Liver (tissue), 9 donors: ENCODE measurements around the gene EYA4. TPM values are rescaled to one million over a fixed set of nuclear protein-coding genes. Genes with fewer than 3 reads are reported as not detected.

Experiments used
- DNase-seq: peaks from one replicate; pipeline ENCODE4 v3.0.0-alpha.2; 2017; ENCODE audit warnings: low spot score
- H3K27ac ChIP-seq, 2 donors: one replicate each; pipeline ENCODE4 v1.7.0; 2013; ENCODE audit warnings: inconsistent platforms in 2 of 2, low read length in 2 of 2, control low read depth in 1 of 2, low read depth in 1 of 2, mild to moderate bottlenecking in 1 of 2
- H3K27me3 ChIP-seq, 4 donors: one replicate each; pipeline versions ENCODE4 v1.6.1 to v1.7.0; 2013; ENCODE audit warnings: low read length in 3 of 4, inconsistent platforms in 1 of 4, mild to moderate bottlenecking in 1 of 4, moderate library complexity in 1 of 4; ENCODE audit not compliant: control insufficient read depth in 4 of 4, insufficient read depth in 4 of 4
- H3K36me3 ChIP-seq, 4 donors: one replicate each; pipeline versions ENCODE4 v1.6.1 to v1.7.0; 2013; ENCODE audit warnings: low read length in 3 of 4, mild to moderate bottlenecking in 3 of 4, low read depth in 1 of 4, moderate library complexity in 1 of 4; ENCODE audit not compliant: control insufficient read depth in 4 of 4, insufficient read depth in 3 of 4
- H3K4me1 ChIP-seq, 4 donors: one replicate each; pipeline versions ENCODE4 v1.6.1 to v1.7.0; 2013; ENCODE audit warnings: low read length in 3 of 4, mild to moderate bottlenecking in 3 of 4, moderate library complexity in 1 of 4; ENCODE audit not compliant: control insufficient read depth in 4 of 4, insufficient read depth in 4 of 4
- H3K4me3 ChIP-seq, 3 donors: one replicate each; pipeline versions ENCODE4 v1.6.1 to v1.7.0; 2013; ENCODE audit warnings: low read length in 3 of 3, control low read depth in 1 of 3, low read depth in 1 of 3, mild to moderate bottlenecking in 1 of 3
- H3K9ac ChIP-seq, 2 donors: one replicate each; pipeline ENCODE4 v1.7.0; 2013; ENCODE audit warnings: low read length in 2 of 2, mild to moderate bottlenecking in 2 of 2, moderate library complexity in 2 of 2, control low read depth in 1 of 2, low read depth in 1 of 2
- H3K9me3 ChIP-seq, 4 donors: one replicate each; pipeline versions ENCODE4 v1.6.1 to v1.7.0; 2013; ENCODE audit warnings: low read length in 3 of 4; ENCODE audit not compliant: control insufficient read depth in 4 of 4
- EGR1 ChIP-seq, 2 donors: IDR thresholded peaks; 2 replicates each; pipeline ENCODE4 v1.6.1; 2016 to 2018; ENCODE audit warnings: antibody characterized with exemption in 2 of 2, low read depth in 2 of 2
- FOXA1 ChIP-seq: IDR thresholded peaks from 2 replicates; pipeline ENCODE4 v1.6.1; 2016; ENCODE audit warnings: antibody characterized with exemption
- FOXA2 ChIP-seq: IDR thresholded peaks from 2 replicates; pipeline ENCODE4 v1.6.1; 2016; ENCODE audit warnings: antibody characterized with exemption
- GABPA ChIP-seq, 2 donors: IDR thresholded peaks in 1 of 2; conservative IDR thresholded peaks in 1 of 2; 2 replicates each; pipeline ENCODE4 v1.6.1; 2016; ENCODE audit warnings: antibody characterized with exemption in 2 of 2, mild to moderate bottlenecking in 1 of 2, moderate library complexity in 1 of 2
- HNF4A ChIP-seq, 2 donors: conservative IDR thresholded peaks; 2 replicates each; pipeline ENCODE4 v1.6.1; 2016; ENCODE audit warnings: antibody characterized with exemption in 2 of 2, mild to moderate bottlenecking in 2 of 2
- HNF4G ChIP-seq: IDR thresholded peaks from 2 replicates; pipeline ENCODE4 v1.6.1; 2016; ENCODE audit warnings: antibody characterized with exemption
- JUND ChIP-seq, 2 donors: IDR thresholded peaks; 2 replicates each; pipeline ENCODE4 v1.6.1; 2016; ENCODE audit warnings: antibody characterized with exemption in 2 of 2
- NR2F2 ChIP-seq: IDR thresholded peaks from 2 replicates; pipeline ENCODE4 v1.6.1; 2016; ENCODE audit warnings: antibody characterized with exemption
- RAD21 ChIP-seq, 2 donors: IDR thresholded peaks; 2 replicates each; pipeline ENCODE4 v1.6.1; 2016; ENCODE audit warnings: antibody characterized with exemption in 2 of 2, mild to moderate bottlenecking in 2 of 2
- RXRA ChIP-seq, 2 donors: IDR thresholded peaks; 2 replicates each; pipeline ENCODE4 v1.6.1; 2017 to 2018; ENCODE audit warnings: antibody characterized with exemption in 2 of 2, mild to moderate bottlenecking in 1 of 2
- SP1 ChIP-seq: IDR thresholded peaks from 2 replicates; pipeline ENCODE4 v1.6.1; 2018; ENCODE audit warnings: antibody characterized with exemption, mild to moderate bottlenecking
- TAF1 ChIP-seq: conservative IDR thresholded peaks from 2 replicates; pipeline ENCODE4 v1.6.1; 2016; ENCODE audit warnings: antibody characterized with exemption, mild to moderate bottlenecking
- YY1 ChIP-seq: IDR thresholded peaks from 2 replicates; pipeline ENCODE4 v1.6.1; 2016; ENCODE audit warnings: antibody characterized with exemption, mild to moderate bottlenecking
- WGBS: extraction: QIAGEN DNeasy Blood & Tissue Kit; methylation state at CpG from one replicate; pipeline ENCODE4 v1.1.7; 2013; 5-methylcytosine and 5-hydroxymethylcytosine counted together
- polyA plus RNA-seq, 2 donors: library from polyadenylated mRNA; stranded (reverse) in 1 of 2; unstranded in 1 of 2; fragments of 200-250 nt in 1 of 2; fragments of >200 nt in 1 of 2; fragmentation: Nextera tagmentation in 1 of 2; extraction: Ambion mirVana in 1 of 2; gene quantifications; one replicate each; pipeline versions ENCODE4 v1.2.1 to v1.2.3, GENCODE V29; 2013 to 2015
- total RNA-seq, 2 donors: library from RNA; depleted of rRNA; stranded (reverse); fragments of >200 nt; gene quantifications; one replicate each; pipeline ENCODE4 v1.2.3, GENCODE V29; 2014
- TF ChIP-seq, protein P1 (sequence below): fragments of 150-350 bp; IDR thresholded peaks from 2 replicates; pipeline ENCODE4 v1.5.1; 2017; ENCODE audit warnings: improper control_type of control experiment, low read depth, low read length; ENCODE audit not compliant: missing input control
- TF ChIP-seq, protein P2 (sequence below): IDR thresholded peaks from 2 replicates; pipeline ENCODE4 v1.6.1; 2016; ENCODE audit warnings: antibody characterized with exemption
- TF ChIP-seq, protein P3 (sequence below): IDR thresholded peaks from 2 replicates; pipeline ENCODE4 v1.6.1; 2016; ENCODE audit warnings: antibody characterized with exemption
- donor health status: healthy.
- donor health status: healthy.
- donor health status: healthy.
- donor health status: healthy.
- donor health status: healthy.

The EYA4 gene
- total and polyA plus RNA-seq, 4 donors, result 0.05 to 0.50 TPM; not detected in 2

DNA sequence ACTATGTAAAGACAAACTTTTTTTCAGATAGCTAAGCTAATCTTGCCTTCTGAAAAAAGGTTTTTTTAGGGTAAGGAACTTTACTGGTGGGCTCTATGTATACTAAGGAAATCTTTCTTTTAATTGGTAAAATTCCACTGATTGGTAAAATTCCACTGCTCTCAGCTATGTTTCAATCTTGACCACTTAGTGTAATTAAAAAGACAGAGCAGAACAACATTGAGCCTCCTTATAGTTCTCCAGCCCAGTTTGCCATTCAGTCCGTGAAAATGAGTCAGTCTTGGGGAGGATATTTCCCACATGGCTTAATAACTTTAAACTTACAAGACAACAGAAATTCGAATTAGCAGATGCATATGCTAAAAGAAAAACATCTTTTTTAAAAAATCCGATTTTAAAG is 92.7 kb downstream of the EYA4 start:
- TF ChIP-seq RXRA (IDR thresholded peaks at IDR 0.05) (no peak), JUND (IDR thresholded peaks at IDR 0.05) (no peak), NR2F2 (no peak), YY1 (no peak), RAD21 (IDR thresholded peaks at IDR 0.05) (no peak), FOXA2 (no peak)
- TF ChIP-seq, protein P1, sequence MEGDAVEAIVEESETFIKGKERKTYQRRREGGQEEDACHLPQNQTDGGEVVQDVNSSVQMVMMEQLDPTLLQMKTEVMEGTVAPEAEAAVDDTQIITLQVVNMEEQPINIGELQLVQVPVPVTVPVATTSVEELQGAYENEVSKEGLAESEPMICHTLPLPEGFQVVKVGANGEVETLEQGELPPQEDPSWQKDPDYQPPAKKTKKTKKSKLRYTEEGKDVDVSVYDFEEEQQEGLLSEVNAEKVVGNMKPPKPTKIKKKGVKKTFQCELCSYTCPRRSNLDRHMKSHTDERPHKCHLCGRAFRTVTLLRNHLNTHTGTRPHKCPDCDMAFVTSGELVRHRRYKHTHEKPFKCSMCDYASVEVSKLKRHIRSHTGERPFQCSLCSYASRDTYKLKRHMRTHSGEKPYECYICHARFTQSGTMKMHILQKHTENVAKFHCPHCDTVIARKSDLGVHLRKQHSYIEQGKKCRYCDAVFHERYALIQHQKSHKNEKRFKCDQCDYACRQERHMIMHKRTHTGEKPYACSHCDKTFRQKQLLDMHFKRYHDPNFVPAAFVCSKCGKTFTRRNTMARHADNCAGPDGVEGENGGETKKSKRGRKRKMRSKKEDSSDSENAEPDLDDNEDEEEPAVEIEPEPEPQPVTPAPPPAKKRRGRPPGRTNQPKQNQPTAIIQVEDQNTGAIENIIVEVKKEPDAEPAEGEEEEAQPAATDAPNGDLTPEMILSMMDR, result no peak
- Histone ChIP-seq H3K27ac (no peak overlapping the region), H3K4me1 (no peaks in the 10 kb centered on the region), H3K9ac (no peak overlapping the region), H3K4me3 (no peak overlapping the region), H3K27me3 (no peaks in the 10 kb centered on the region), H3K36me3 (no peaks in the 10 kb centered on the region), H3K9me3 (no peaks in the 10 kb centered on the region)
- no peak for DNase-seq
- WGBS, result 79% methylated on average over 3 of the region's 3 CpGs

DNA sequence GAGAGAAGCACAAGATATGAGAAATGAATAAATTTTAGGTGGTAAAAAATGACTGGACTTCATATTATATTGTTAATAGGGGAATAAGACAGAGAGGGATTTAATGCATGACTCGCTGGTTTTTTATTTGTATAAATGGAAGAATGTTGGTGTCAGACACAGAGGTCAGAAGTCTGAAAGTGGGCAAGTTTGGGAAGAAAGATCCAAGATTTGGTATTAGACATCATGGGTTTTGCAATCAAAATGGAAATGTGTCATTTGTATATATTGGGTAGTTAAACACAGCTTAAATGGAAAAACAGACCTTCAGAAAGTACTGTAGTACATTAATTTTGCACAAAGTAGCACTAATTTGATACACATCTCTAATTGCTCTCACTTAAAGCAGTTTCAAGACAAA is 96.2 kb downstream of the EYA4 start:
- Histone ChIP-seq H3K9ac (no peak overlapping the region), H3K4me3 (no peak overlapping the region), H3K4me1 (no peaks in the 10 kb centered on the region), H3K36me3 (no peaks in the 10 kb centered on the region), H3K27ac (no peak overlapping the region), H3K9me3 (no peaks in the 10 kb centered on the region), H3K27me3 (no peaks in the 10 kb centered on the region)
- 81% methylated on average over 1 of the region's 1 CpG for WGBS
- TF ChIP-seq FOXA1, result no peak
- TF ChIP-seq, protein P2, sequence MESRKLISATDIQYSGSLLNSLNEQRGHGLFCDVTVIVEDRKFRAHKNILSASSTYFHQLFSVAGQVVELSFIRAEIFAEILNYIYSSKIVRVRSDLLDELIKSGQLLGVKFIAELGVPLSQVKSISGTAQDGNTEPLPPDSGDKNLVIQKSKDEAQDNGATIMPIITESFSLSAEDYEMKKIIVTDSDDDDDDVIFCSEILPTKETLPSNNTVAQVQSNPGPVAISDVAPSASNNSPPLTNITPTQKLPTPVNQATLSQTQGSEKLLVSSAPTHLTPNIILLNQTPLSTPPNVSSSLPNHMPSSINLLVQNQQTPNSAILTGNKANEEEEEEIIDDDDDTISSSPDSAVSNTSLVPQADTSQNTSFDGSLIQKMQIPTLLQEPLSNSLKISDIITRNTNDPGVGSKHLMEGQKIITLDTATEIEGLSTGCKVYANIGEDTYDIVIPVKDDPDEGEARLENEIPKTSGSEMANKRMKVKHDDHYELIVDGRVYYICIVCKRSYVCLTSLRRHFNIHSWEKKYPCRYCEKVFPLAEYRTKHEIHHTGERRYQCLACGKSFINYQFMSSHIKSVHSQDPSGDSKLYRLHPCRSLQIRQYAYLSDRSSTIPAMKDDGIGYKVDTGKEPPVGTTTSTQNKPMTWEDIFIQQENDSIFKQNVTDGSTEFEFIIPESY, result no peak
- no peak for TF ChIP-seq HNF4A (conservative IDR thresholded peaks at IDR 0.05)
- TF ChIP-seq NR2F2, result no peak
- TF ChIP-seq, protein P3, sequence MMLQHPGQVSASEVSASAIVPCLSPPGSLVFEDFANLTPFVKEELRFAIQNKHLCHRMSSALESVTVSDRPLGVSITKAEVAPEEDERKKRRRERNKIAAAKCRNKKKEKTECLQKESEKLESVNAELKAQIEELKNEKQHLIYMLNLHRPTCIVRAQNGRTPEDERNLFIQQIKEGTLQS, result no peak
- TF ChIP-seq SP1, result no peak
- no peak for TF ChIP-seq YY1
- no peak for TF ChIP-seq FOXA2
- TF ChIP-seq TAF1, result no peak
- TF ChIP-seq HNF4G, result no peak
- no peak for TF ChIP-seq RXRA (IDR thresholded peaks at IDR 0.05)
- no peak for TF ChIP-seq EGR1 (IDR thresholded peaks at IDR 0.05; ENCODE audit: low read depth in 2 of 2)
- TF ChIP-seq RAD21 (IDR thresholded peaks at IDR 0.05), result no peak
- TF ChIP-seq GABPA (IDR thresholded peaks at IDR 0.05 in 1 of 2, conservative IDR thresholded peaks at IDR 0.05 in 1 of 2), result no peak
- no peak for DNase-seq
